ENCODE measurements around the gene CRYBB1.

CRYBB1 gene

GRCh38 chr22:26551568-26551967 is 66.3 kb downstream of the CRYBB1 start:
- DNase-seq (ENCODE audit: low spot score), result no peak

GRCh38 chr22:26550498-26551033 is 67.3 kb downstream of the CRYBB1 start:
- DNase-seq (ENCODE audit: low spot score), result no peak

GRCh38 chr22:26549902-26550497 is 67.8 kb downstream of the CRYBB1 start:
- DNase-seq (ENCODE audit: low spot score), result no peak

Measured in D341Med (cell line).